MM.1S (cell line): ENCODE data around the gene SFXN5.

Source experiments
- CTCF ChIP-seq: fragments of 300-600 bp; sonication (generic); IDR thresholded peaks from 2 replicates; pipeline ENCODE4 v1.5.1; 2016; ENCODE audit warnings: antibody characterized with exemption, low read length, mixed read lengths
- EZH2 ChIP-seq: fragments of 300-600 bp; sonication (generic); optimal IDR thresholded peaks from 2 replicates; pipeline ENCODE3; 2017; ENCODE audit warnings: low read depth, mild to moderate bottlenecking, antibody characterized with exemption, low read length, mixed read lengths
- EZH2phosphoT487 ChIP-seq: fragments of 300-600 bp; sonication (generic); IDR thresholded peaks from 2 replicates; pipeline ENCODE4 v1.6.1; 2018; ENCODE audit warnings: antibody characterized with exemption, low read length

- TF ChIP-seq CTCF (no peak), EZH2phosphoT487 (no peak), EZH2 (no peak)
Measured at GRCh38 chr2:72896446-72896845, 175.1 kb downstream of the SFXN5 start.
